Stimulated activated CD4-positive, alpha-beta T cell treated with anti-CD3 and anti-CD28 coated beads, Interleukin-2, amount 100 ng/mL, for 48 hours (primary cell): ENCODE measurements around the gene TENM3.
"Not testable (repeated sequence)": the region's sequence is repeated elsewhere in the genome, so short reads cannot be mapped to it uniquely, and the experiment has no call there.

Experiments
- DNase-seq, 2 donors: peaks; one replicate each; pipeline ENCODE4 v3.0.0-alpha.2; 2020

Gene TENM3

DNA sequence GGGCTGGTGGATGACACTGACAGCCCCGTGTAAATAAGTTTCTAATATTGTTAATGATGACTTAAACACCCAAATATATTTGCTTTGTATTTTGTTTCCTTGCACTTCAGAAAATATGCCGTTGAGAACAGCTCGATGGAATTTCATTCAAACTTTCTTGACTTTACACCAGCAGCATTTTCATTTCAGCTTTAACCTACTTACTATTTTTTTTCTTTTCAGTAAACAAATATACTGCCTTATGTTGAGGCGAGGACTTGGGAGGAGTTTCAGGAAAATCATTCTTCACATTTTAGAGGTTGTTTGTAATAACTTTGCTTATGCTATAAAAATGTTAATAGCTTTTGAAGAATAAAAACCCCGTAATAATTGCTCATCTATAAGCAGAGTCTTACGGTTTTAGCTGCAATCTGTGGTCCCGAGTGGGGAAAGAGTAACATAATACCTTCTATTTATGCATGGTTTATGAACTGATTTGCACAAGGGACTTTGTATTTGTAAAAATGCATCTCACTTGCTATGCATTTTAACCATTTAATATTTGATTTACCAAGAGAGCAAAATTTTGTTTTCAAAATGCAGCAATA is 14.1 kb upstream of the TENM3 start:
- no peak for DNase-seq

- DNase-seq: no peak
Observed at GRCh38 chr4:182230256-182230655, 12.9 kb upstream of the TENM3 start.

DNA sequence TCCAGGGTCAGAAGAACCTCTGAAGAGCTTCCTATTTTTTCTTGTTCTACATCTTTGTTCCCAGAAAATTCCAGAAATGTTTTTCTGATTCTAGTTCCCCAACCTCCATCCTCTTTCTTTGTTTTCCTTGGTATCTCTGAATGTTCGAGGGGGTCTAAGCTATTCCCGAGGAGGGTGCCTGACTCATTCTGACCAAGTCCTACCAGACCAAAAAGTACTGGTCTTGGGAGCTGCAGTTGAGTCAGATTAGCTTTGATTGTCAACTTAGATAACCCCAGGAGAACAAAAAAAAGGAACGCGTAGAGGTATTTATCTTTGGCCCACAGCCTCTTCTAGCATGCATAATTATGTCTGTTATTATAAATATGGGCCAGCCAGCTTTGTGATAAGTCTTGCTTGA is 12.1 kb upstream of the TENM3 start:
- no peak for DNase-seq

DNA sequence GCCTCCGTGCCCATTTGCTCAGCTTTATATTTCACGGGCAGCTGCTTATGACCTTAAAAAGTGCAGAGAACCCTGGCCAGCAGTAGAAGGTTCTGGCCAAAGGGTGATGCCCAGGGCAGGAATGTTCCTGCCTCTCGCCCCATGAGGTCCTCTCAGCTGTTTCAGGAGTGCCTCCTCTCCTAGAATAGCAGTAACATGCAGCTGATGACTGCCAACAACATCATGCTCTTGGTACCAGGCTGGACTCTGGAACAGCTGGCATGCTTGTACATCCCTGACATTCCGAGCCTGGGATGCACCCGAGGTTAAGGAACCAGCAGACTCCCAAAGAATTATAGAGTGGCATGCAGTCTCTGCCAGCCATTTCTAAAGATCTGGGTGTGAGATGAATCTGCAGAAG is 11.7 kb upstream of the TENM3 start:
- DNase-seq: no peak

GRCh38 chr4:182233310-182234090 is 9.7 kb upstream of the TENM3 start:
- DNase-seq: no peak

DNA sequence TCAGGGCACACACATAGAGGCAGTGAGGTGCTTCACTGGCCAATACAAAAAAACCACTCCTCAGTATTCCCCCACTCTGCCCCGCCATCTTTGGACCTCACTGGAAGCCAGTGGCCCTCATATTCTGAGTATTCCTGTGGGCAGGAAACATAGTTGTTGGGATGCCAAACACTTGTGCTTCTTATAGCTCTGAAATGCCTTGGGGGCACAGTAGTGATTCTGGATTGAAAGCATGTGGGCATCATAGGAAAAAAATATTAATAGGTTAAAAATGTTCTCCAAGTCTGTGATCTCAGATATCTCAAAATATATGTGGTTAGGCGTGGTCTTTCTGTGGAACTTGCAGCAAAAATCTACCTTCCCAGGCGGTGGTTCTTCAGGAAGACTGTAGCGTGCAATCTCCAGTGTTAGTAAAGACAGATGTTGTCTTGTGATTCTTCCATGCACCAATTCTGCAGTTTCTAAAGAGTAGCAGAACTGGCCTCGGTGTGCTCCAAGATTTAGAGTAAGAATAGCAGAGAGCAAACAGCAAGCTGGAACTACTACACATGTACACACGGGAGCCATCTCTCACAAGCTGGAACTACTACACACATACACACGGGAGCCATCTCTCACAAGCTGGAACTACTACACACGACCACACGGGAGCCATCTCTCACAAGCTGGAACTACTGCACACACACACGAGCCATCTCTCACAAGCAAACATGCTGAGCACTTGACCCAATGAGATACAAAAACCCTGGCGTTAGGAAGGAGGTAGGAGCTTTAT is 8.0 kb upstream of the TENM3 start:
- no peak for DNase-seq

DNA sequence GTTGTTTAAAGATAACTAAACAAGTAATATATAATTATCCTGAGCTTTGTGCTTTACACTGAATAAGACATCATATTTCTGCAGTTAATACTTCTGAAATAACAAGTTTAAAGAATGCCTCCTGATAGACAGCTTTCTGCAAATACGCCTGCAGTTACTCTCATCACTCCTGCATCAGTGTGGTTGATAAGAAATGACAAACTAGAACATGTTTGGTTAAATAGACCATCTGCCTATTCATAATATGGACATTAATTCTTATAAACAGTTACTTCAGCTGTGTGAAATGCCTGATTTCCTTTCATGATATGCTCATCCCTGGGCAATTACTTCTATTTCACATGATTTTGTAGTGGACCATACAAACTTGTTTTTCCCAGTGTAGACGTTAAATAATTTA is 7.0 kb upstream of the TENM3 start:
- DNase-seq: no peak

DNA sequence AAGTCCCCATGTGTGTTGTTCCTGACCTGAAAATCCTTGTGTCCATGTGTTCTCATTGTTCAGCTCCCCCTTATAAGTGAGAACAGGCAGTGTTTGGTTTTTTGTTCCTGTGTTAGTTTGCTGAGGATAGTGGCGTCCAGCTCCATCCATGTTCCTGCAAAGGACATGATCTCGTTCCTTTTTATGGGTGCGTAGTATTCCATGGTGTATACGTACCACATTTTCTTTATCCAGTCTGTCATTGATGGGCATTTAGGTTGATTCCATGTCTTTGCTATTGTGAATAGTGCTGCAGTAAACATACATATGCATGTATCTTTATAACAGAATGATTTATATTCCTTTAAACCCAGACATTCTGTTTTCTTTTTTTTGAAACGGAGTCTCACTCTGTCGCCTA is 6.2 kb upstream of the TENM3 start:
- not testable (repeated sequence) for DNase-seq

GRCh38 chr4:182238355-182238931 is 4.8 kb upstream of the TENM3 start:
- DNase-seq: no peak

DNA sequence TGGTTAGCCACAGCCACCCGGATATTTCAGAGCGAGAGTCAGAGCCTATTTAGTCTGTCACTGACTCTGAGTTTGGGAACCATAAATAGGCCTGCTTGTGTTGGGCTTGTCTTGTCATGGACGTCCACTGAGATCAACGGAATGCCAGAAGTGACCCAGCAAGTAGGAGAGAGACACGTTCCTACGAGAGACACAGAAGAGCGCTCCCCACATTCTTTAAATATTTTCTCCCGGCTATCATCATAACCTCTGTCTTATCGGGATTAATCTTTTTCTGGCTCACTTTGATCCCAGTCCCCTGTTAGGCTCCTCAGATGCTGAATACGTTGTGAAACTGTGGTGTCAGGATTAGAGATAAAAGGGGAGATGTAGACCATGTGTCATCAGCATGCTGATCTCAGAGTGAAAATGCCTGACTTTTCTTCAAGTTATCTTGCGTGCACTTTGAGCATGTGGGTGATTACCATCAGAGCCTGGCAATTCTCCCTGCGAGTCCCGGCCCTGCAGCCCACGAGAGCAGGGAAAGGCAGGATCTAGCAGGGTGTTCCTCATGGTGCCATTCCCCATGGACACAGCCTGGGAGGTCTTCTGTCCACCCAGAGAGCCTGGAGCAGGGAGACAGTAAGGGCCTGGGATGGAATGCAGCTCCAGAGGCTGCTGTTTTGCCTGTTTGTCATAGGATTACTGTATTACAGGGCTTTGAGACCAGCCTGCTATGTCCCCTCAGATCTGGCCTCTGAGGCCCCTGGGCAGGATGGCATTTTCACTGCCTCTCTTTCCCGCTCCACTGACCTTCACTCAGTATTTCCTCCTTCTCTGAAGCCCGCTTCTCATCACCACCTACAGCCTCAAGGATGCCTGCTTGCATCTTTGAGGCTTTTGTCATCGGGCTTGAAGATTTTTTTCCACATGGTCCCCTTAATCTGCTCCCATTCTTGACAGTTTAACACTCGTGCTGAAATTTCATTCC is 2.8 kb upstream of the TENM3 start:
- DNase-seq: no peak

GRCh38 chr4:182242260-182242659 is 942 bp upstream of the TENM3 start:
- DNase-seq: not testable (repeated sequence)

DNA sequence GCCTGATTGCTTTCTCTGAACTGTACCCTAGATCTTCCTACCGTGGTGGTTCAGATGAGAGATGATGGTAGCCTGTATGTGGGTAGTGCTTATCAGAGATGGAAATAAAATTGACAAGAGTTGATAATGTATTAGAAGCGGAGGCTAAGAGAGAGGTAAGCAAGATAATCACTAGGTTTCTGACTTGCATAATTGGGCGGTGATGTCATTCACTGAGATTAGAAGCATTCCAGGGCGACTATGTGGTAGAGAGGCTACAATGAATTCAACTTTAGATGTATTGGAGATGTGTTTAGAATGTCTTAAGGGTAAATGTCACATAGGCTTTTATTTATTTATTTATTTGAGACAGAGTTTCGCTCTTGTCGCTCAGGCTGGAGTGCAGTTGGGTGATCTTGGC is 415 bp upstream of the TENM3 start:
- no peak for DNase-seq

DNA sequence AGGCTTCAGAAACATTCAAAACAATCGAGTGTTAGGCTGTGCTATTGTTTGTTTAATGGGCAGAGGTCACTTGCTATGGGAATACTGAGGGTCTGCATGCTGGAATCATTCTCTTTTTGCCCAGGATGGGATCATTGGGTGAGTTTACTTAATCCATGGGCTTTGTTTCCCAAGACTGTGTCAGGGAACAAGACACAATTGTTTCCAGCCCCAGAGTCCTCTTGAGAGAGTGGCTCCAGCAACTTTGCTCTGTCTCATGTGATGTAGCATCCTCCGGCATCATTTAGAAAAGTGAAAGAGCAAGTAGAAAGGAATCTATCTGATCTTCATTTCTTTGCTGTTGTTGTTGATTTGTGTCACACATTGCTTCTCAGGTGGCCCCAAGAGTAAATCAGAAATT is 1.8 kb downstream of the TENM3 start:
- DNase-seq: no peak

DNA sequence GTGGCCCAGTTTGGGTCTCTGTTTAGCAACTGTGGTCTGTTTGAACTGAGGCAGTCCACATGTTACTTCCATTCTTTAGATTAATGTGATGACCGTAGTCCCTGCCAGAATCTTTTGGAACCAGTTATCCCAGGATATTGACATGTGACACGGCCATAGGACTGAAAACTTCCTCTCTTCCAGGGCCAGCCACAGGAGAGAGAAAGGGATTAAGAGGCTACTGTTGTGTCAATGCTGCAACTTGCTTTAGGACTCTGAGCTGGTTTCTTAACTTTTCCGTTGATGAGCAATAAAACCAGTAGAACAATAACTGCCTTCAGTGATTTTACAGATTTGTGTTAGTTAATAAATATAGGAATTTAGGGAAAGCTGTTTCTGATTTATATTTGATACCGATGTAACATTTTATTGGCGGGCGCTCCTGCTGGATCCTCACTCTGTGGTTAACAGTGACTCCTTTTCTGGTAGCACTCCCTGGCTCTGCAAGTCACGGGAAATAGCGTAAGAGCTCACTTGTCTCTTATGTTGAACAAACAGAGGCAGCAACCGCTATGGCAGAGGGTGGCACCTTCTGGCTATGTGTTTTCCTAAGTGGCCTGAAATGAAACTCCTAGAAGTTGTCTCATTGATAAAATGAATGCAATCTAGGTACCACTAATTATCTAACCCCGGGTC is 2.5 kb downstream of the TENM3 start:
- DNase-seq: no peak

DNA sequence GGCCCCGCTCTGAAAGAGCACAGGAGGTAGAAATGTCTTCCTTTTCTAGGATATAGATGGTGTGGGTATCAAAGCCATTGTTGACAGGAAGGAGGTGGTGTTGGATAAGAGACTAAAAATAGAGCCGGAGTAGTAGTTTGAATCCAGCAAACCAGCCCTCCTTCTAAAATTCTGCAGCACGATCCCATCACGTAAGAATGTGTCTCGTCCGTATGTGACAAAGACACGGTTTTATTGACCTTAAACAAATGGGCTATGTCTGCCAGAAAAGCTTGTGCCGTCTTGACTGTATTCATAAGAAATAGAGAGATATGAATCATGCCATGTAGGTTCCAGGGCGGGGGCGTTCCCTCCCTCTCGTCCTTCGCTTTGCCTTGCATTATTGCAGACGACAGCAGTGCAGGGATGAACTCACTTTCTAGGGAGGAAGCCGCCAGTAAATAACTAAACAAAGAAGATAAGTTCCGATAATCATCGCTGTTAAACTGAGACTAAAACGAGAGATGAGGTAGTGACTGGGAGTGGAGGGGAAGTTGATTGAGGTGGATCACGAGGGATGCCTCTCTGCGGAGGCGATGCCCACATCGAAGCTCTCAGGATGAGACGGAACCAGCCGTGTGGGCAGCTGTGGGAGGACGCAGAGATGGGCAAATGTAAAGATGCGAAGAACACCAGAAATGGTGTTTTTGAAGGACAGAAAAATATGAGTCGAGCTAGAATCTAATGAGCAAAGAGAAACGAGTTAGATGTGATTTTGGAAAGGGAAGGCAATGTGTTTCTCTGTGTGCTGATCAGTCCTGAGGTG is 3.4 kb downstream of the TENM3 start:
- no peak for DNase-seq

DNA sequence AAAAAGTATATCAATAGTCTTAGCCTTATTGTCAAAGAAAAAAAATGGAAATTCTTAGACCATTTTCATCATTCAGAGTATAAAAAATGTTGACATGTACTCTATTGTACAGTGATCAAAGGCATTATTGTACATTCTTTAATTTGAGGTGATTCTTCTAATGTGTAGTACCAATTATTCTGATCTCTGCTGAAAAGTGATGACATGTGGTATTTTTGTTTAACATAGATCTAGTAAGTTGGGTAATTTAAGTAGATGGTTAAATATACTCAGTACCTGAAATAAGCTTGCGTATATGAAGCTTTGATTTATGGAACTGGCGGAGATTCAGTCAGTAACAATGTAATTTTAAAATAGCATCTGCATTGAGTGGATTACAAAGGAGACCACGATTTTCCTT is 5.1 kb downstream of the TENM3 start:
- DNase-seq: no peak

- no peak for DNase-seq
Observed at GRCh38 chr4:182250446-182250845, 7.2 kb downstream of the TENM3 start.

DNA sequence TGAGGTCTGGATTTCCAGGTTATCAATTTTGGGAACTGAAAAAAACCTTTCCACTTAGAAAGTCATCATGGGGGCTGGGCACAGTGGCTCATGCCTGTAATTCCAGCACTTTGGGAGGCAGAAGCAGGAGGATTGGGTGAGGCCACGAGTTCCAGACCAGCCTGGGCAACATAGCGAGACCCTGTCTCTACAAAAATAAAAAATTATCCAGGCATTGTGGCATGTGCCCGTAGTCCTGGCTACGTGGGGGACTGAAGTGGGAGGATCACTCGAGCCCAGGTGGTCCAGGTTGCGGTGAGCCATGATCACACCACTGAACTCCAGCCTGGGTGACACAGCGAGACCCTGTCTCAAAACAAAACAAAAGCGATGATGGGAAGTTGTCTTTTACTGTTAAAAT is 7.9 kb downstream of the TENM3 start:
- no peak for DNase-seq

DNA sequence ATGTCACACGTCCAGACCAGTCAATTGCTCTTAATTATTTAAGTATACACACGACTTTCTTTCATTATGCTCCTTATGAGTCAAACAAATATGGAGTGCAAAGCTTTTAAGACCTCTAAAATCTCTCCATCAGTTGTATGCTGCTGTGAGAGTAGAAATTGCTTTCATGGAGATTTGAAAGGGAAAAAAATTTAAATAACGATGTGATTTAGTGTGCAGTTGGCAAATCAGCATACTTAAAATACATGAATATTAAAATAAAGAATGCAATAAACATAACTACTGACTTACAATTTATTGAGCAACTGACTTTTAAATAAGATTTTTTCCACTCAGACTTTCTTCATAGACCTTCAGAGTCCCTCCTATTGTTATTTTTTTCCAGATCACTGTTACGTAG is 9.0 kb downstream of the TENM3 start:
- DNase-seq: no peak

DNA sequence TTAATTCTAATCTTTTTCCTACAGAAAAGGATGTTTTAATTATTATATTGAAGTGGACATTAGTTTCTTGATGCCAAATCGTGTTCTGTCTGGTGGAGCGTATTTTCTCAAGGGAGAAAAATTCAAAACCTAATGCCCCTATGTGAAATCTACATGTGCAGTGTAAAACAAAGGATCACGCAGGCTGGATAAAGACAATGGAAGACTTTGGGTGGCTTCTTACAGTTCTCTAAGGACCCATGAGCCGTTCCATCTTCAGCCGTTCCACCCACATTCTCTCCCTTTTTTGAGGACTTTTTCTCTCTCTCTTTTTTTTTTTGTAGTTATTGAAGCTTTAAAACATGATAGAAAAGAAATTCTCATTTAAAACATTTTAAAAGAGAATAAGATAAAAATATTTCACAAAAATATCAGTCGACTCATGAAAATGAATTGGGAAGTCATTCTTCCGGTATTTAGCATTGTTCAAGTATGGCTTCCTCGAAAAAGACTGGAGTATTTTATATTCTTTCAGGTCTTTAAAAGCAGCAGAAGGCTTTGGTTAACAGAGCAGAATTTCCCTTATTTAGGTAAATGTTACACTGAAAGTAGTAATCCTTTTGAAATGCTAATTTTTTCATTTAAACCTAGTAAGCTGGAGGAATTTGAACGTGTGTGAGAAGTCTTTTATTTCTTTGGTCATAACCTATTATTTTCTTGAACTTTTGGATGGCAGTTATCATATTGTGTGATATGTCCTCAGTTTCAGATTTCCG is 11.0 kb downstream of the TENM3 start:
- DNase-seq: no peak
